Stimulated activated CD4-positive, alpha-beta T cell treated with anti-CD3 and anti-CD28 coated beads, Interleukin-12 subunit alpha, Interleukin-12 subunit beta, amount 100 ng/mL, for 4 hours (primary cell): ENCODE data around the gene NLRP6.
A peak's percentile ranks its signal among the peaks of the same experiment; 100 is the strongest.
"Not testable (repeated sequence)": the region's sequence is repeated elsewhere in the genome, so short reads cannot be mapped to it uniquely, and the experiment has no call there.

ENCODE experiments used
- DNase-seq: peaks from one replicate; pipeline ENCODE4 v3.0.0-alpha.2; 2020

NLRP6 gene

GRCh38 chr11:278001-278951, at the start of gene NLRP6:
TSS of gene NLRP6 (plus strand) at chr11:278407. CDS start at chr11:278570, 163 bp downstream.
- DNase-seq: no peak

- DNase-seq: no peak
Measured at GRCh38 chr11:230431-230830, 47.8 kb upstream of the NLRP6 start.

GRCh38 chr11:232783-233565, 45.2 kb upstream of the NLRP6 start:
- no peak for DNase-seq

- no peak for DNase-seq
Measured at GRCh38 chr11:235180-235579, 43.0 kb upstream of the NLRP6 start.

GRCh38 chr11:235609-235996, 42.6 kb upstream of the NLRP6 start:
- no peak for DNase-seq

- peak; percentile 78 for DNase-seq
Measured at GRCh38 chr11:235997-236773, 42.0 kb upstream of the NLRP6 start, which contains the start of gene SIRT3. TSS of gene SIRT3 (minus strand) at chr11:236342. CDS start at chr11:236328, 14 bp downstream.

- DNase-seq: peak; percentile 86
Measured at GRCh38 chr11:236774-237767, 41.1 kb upstream of the NLRP6 start, which contains the start of gene PSMD13. TSS of gene PSMD13 (plus strand) at chr11:236976. CDS start at chr11:237050, 74 bp downstream.

GRCh38 chr11:238346-238745, 39.9 kb upstream of the NLRP6 start:
- DNase-seq: not testable (repeated sequence)

- DNase-seq: no peak
Measured at GRCh38 chr11:240315-240714, 37.9 kb upstream of the NLRP6 start.

- DNase-seq: no peak
Measured at GRCh38 chr11:241634-242033, 36.6 kb upstream of the NLRP6 start.

GRCh38 chr11:244376-244775, 33.8 kb upstream of the NLRP6 start:
- DNase-seq: no peak

- DNase-seq: no peak
Measured at GRCh38 chr11:249062-249461, 29.1 kb upstream of the NLRP6 start.

- DNase-seq: no peak
Measured at GRCh38 chr11:250274-250673, 27.9 kb upstream of the NLRP6 start.

GRCh38 chr11:250740-251299, 27.4 kb upstream of the NLRP6 start:
- DNase-seq: peak; percentile 63

GRCh38 chr11:251550-251949, 26.7 kb upstream of the NLRP6 start:
- no peak for DNase-seq

- DNase-seq: no peak
Measured at GRCh38 chr11:252666-253065, 25.5 kb upstream of the NLRP6 start.

- DNase-seq: no peak
Measured at GRCh38 chr11:253160-253885, 24.9 kb upstream of the NLRP6 start.

GRCh38 chr11:253886-254270, 24.3 kb upstream of the NLRP6 start:
- DNase-seq: no peak

GRCh38 chr11:255176-255575, 23.0 kb upstream of the NLRP6 start:
- DNase-seq: no peak

GRCh38 chr11:255816-256215, 22.4 kb upstream of the NLRP6 start:
- no peak for DNase-seq
